Measurements from ENCODE around the gene ABL1. TPM values are rescaled to one million over a fixed set of nuclear protein-coding genes. Genes with fewer than 3 reads are reported as not detected.

ABL1 gene
- total RNA-seq, 1 experiment from 2014 or later = 27.6 TPM

GRCh38 chr9:130893341-130894101, 58.5 kb downstream of the ABL1 start:
- in situ Hi-C loops (cut with HindIII; ENCODE audit: low pct_unique_long_range_greater_than_20kb, low sequenced_read_pairs) = no loop called here
- no peak for DNase-seq (ENCODE audit: low read depth)

- in situ Hi-C loops (cut with HindIII; ENCODE audit: low pct_unique_long_range_greater_than_20kb, low sequenced_read_pairs) = no loop called here
Measured at GRCh38 chr9:130894546-130894945, 59.5 kb downstream of the ABL1 start.

GRCh38 chr9:130895038-130895437, 60.0 kb downstream of the ABL1 start:
- in situ Hi-C loops (cut with HindIII; ENCODE audit: low pct_unique_long_range_greater_than_20kb, low sequenced_read_pairs) = no loop called here
- DNase-seq (ENCODE audit: low read depth) = no peak

More at GRCh38 chr9:130894546-130894945, 59.5 kb downstream of the ABL1 start:
- DNase-seq (ENCODE audit: low read depth) = no peak

- DNase-seq (ENCODE audit: low read depth) = no peak
- in situ Hi-C loops (cut with HindIII; ENCODE audit: low pct_unique_long_range_greater_than_20kb, low sequenced_read_pairs) = no loop called here
Measured at GRCh38 chr9:130895481-130896232, 60.6 kb downstream of the ABL1 start.

GRCh38 chr9:130896233-130897014, 61.4 kb downstream of the ABL1 start, which contains the start of gene QRFP:
Gene QRFP, minus strand, starts transcription at chr9:130896812. Its CDS starts 2,974 bp downstream, at chr9:130893838.
- DNase-seq (ENCODE audit: low read depth) = no peak
- in situ Hi-C loops (cut with HindIII; ENCODE audit: low pct_unique_long_range_greater_than_20kb, low sequenced_read_pairs) = no loop called here

- DNase-seq (ENCODE audit: low read depth) = no peak
- in situ Hi-C loops (cut with HindIII; ENCODE audit: low pct_unique_long_range_greater_than_20kb, low sequenced_read_pairs) = no loop called here
Measured at GRCh38 chr9:130897105-130897751, 62.2 kb downstream of the ABL1 start.

GRCh38 chr9:130897848-130898551, 62.9 kb downstream of the ABL1 start:
- DNase-seq (ENCODE audit: low read depth) = no peak
- in situ Hi-C loops (cut with HindIII; ENCODE audit: low pct_unique_long_range_greater_than_20kb, low sequenced_read_pairs) = no loop called here

GRCh38 chr9:130898552-130898852, 63.4 kb downstream of the ABL1 start:
- DNase-seq (ENCODE audit: low read depth) = no peak
- in situ Hi-C loops (cut with HindIII; ENCODE audit: low pct_unique_long_range_greater_than_20kb, low sequenced_read_pairs) = no loop called here

GRCh38 chr9:130899051-130899748, 64.1 kb downstream of the ABL1 start:
- in situ Hi-C loops (cut with HindIII; ENCODE audit: low pct_unique_long_range_greater_than_20kb, low sequenced_read_pairs) = no loop called here

GRCh38 chr9:130900701-130901497, 65.8 kb downstream of the ABL1 start:
- DNase-seq (ENCODE audit: low read depth) = no peak
- in situ Hi-C loops (cut with HindIII; ENCODE audit: low pct_unique_long_range_greater_than_20kb, low sequenced_read_pairs) = no loop called here

More at GRCh38 chr9:130899051-130899748, 64.1 kb downstream of the ABL1 start:
- DNase-seq (ENCODE audit: low read depth) = no peak

GRCh38 chr9:130901498-130902203, 66.6 kb downstream of the ABL1 start:
- no peak for DNase-seq (ENCODE audit: low read depth)
- in situ Hi-C loops (cut with HindIII; ENCODE audit: low pct_unique_long_range_greater_than_20kb, low sequenced_read_pairs) = no loop called here

GRCh38 chr9:130902204-130903185, 67.4 kb downstream of the ABL1 start:
- DNase-seq (ENCODE audit: low read depth) = no peak
- in situ Hi-C loops (cut with HindIII; ENCODE audit: low pct_unique_long_range_greater_than_20kb, low sequenced_read_pairs) = no loop called here

- no peak for DNase-seq (ENCODE audit: low read depth)
- in situ Hi-C loops (cut with HindIII; ENCODE audit: low pct_unique_long_range_greater_than_20kb, low sequenced_read_pairs) = no loop called here
Measured at GRCh38 chr9:130903194-130904069, 68.4 kb downstream of the ABL1 start.

All from Caki2 (cell line).